ENCODE data around the gene SENP3. TPM values are rescaled to one million over a fixed set of nuclear protein-coding genes. Genes with fewer than 3 reads are reported as not detected.

The SENP3 gene
- total RNA-seq, 3 donors from 2014 or later (not counting 1 experiment from before 2014, with no cell fraction given): 36.9 to 42.3 (median 39.1) TPM

DNA sequence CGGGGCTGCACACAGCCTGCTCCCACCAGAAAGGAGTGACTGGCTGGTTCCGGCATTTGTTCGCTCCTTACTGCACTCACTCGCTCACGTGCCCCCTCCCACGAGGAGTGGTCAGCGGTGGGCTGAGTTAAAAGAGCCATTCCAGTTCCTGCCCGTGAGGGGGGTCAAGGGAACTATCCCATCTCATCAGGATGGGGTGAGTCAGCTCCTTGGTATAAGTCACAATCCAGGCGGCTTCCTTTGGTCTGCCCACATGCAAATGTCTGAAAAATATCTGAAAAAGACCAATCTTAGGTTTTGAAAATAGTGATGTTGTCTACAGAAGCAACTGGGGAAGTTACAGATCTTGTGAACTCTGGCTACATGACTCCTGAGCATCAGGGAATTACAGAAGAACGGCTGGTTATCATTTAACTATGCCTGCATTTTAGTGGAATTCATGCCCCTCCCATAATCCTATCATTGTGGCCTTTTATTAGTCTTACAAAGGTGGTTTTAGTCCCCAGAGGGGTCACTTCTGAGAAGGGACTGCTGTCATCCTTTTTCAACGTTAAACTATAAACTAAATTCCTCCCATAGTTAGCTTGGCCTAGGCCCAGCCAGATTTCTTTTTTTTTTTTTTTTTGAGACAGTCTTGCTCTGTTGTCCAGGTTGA is 22.7 kb upstream of the SENP3 start:
- H3K9me3 ChIP-seq (ENCODE audit: control insufficient read depth, insufficient read depth, low read length): peaks cover 7% of the 10 kb centered on the region

DNA sequence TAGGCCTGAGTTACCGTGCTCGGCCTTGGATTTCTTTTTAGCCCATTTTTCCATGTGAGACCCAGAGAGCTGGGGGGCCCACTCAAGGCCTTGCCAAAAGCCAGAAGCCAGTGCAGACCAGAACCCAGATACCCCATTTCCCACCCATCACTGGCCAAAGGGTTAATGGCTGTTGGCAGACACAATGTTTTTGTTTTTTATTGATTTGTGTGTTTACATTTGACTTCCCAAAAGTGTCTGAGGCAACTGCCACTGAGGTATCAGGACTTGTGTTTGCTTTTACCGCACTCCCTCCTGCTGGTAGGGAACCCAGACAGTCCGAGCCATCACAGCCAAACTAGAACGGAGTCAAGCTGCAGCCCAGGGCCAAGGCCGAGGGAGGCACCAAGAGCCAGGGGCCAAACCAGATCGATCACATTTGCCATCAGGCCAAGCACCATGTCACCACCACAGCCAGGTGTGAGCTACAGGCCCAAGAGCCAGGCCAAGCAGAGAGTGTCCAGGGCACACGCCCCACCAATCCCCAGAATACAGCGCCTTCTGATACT is 20.6 kb upstream of the SENP3 start:
- DNase-seq: no peak
- TF ChIP-seq, protein P1, sequence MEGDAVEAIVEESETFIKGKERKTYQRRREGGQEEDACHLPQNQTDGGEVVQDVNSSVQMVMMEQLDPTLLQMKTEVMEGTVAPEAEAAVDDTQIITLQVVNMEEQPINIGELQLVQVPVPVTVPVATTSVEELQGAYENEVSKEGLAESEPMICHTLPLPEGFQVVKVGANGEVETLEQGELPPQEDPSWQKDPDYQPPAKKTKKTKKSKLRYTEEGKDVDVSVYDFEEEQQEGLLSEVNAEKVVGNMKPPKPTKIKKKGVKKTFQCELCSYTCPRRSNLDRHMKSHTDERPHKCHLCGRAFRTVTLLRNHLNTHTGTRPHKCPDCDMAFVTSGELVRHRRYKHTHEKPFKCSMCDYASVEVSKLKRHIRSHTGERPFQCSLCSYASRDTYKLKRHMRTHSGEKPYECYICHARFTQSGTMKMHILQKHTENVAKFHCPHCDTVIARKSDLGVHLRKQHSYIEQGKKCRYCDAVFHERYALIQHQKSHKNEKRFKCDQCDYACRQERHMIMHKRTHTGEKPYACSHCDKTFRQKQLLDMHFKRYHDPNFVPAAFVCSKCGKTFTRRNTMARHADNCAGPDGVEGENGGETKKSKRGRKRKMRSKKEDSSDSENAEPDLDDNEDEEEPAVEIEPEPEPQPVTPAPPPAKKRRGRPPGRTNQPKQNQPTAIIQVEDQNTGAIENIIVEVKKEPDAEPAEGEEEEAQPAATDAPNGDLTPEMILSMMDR (IDR thresholded peaks at IDR 0.05): no peak
- intact Hi-C loops (cut with micrococcal nuclease): no loop called here
- Histone ChIP-seq H3K9me3 (ENCODE audit: control insufficient read depth, insufficient read depth, low read length) (peaks cover 7% of the 10 kb centered on the region), H3K36me3 (ENCODE audit: control insufficient read depth, insufficient read depth, low read length) (no peaks in the 10 kb centered on the region), H3K27me3 (ENCODE audit: control insufficient read depth, insufficient read depth, low read length) (no peaks in the 10 kb centered on the region), H3K27ac (ENCODE audit: low read length) (no peak overlapping the region), H3K4me3 (ENCODE audit: low read length) (no peak overlapping the region), H3K4me1 (ENCODE audit: control insufficient read depth, insufficient read depth, low read length) (no peaks in the 10 kb centered on the region)
- WGBS (ENCODE audit: insufficient coverage): 93% methylated on average over 9 of the region's 9 CpGs
- H3K27me3 Mint-ChIP-seq (ENCODE audit: low read depth in 2 of 2): no peaks in the 10 kb centered on the region
- no peaks in the 10 kb centered on the region for H3K4me1 Mint-ChIP-seq
- H3K36me3 Mint-ChIP-seq: no peaks in the 10 kb centered on the region
- no peaks in the 10 kb centered on the region for H3K9me3 Mint-ChIP-seq
- H3K27ac Mint-ChIP-seq: no peak overlapping the region
- ATAC-seq: no peak
- no peak overlapping the region for H3K4me3 Mint-ChIP-seq

More for the DNA sequence above, 22.7 kb upstream of the SENP3 start:
- ATAC-seq (no peak), DNase-seq (no peak)
- Histone ChIP-seq H3K4me3 (ENCODE audit: low read length) (no peak overlapping the region), H3K36me3 (ENCODE audit: control insufficient read depth, insufficient read depth, low read length) (no peaks in the 10 kb centered on the region), H3K27ac (ENCODE audit: low read length) (no peak overlapping the region), H3K4me1 (ENCODE audit: control insufficient read depth, insufficient read depth, low read length) (no peaks in the 10 kb centered on the region), H3K27me3 (ENCODE audit: control insufficient read depth, insufficient read depth, low read length) (no peaks in the 10 kb centered on the region)
- Mint-ChIP-seq H3K27ac (no peak overlapping the region), H3K9me3 (no peaks in the 10 kb centered on the region), H3K4me1 (no peaks in the 10 kb centered on the region), H3K4me3 (no peak overlapping the region), H3K27me3 (ENCODE audit: low read depth in 2 of 2) (no peaks in the 10 kb centered on the region), H3K36me3 (no peaks in the 10 kb centered on the region)
- TF ChIP-seq, protein P1 (IDR thresholded peaks at IDR 0.05): no peak
- intact Hi-C loops (cut with micrococcal nuclease): no loop called here
- WGBS (ENCODE audit: insufficient coverage): 83% methylated on average over 11 of the region's 11 CpGs

DNA sequence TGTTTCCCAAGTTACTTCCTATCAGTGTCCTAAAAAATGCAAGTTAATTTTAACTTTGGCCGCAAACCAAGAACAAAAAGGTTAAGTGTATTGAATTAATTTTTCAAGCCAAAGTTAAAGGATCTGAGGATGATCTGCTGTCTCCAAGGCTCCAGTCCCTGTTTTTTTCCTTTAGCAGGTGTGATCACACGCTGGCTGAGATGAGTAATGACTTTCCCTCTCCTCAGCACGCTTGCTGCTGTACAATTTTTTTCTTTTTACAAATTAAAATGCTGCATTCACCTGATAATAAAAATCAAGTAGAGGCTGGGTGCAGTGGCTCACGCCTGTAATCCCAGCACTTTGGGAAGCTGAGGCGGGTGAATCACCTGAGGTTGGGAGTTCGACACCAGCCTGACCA is 16.8 kb upstream of the SENP3 start:
- Histone ChIP-seq H3K4me1 (ENCODE audit: control insufficient read depth, insufficient read depth, low read length) (peaks cover 22% of the 10 kb centered on the region), H3K36me3 (ENCODE audit: control insufficient read depth, insufficient read depth, low read length) (no peaks in the 10 kb centered on the region), H3K27ac (ENCODE audit: low read length) (no peak overlapping the region), H3K27me3 (ENCODE audit: control insufficient read depth, insufficient read depth, low read length) (no peaks in the 10 kb centered on the region), H3K9me3 (ENCODE audit: control insufficient read depth, insufficient read depth, low read length) (no peaks in the 10 kb centered on the region), H3K4me3 (ENCODE audit: low read length) (no peak overlapping the region)
- no peak for ATAC-seq
- intact Hi-C loops (cut with micrococcal nuclease): no loop called here
- WGBS (ENCODE audit: insufficient coverage): 93% methylated on average over 6 of the region's 6 CpGs
- H3K9me3 Mint-ChIP-seq: no peaks in the 10 kb centered on the region
- H3K4me3 Mint-ChIP-seq: no peak overlapping the region
- H3K27ac Mint-ChIP-seq: no peak overlapping the region
- peaks cover 21% of the 10 kb centered on the region in 2 donors for H3K4me1 Mint-ChIP-seq
- no peaks in the 10 kb centered on the region for H3K36me3 Mint-ChIP-seq
- H3K27me3 Mint-ChIP-seq (ENCODE audit: low read depth in 2 of 2): no peaks in the 10 kb centered on the region
- DNase-seq: no peak
- TF ChIP-seq, protein P1 (IDR thresholded peaks at IDR 0.05): no peak
